HG03439 (cell line): ENCODE data around the gene ACER3.
"Not testable (repeated sequence)": the region's sequence is repeated elsewhere in the genome, so short reads cannot be mapped to it uniquely, and the experiment has no call there.

Experiments used
- ATAC-seq: cut with Tn5 transposase; IDR thresholded peaks from one replicate; pipeline ENCODE4 v1.9.1; 2021; ENCODE audit warnings: mild to moderate bottlenecking, moderate library complexity; ENCODE audit not compliant: unreplicated experiment

ACER3 gene

GRCh38 chr11:76984743-76985142, 124.0 kb downstream of the ACER3 start:
- ATAC-seq: no peak

- ATAC-seq: no peak
These were observed 126.5 kb downstream of the ACER3 start for GRCh38 chr11:76987203-76987602.

GRCh38 chr11:76990628-76991027, 129.9 kb downstream of the ACER3 start:
- no peak for ATAC-seq

- no peak for ATAC-seq
These were observed 134.4 kb downstream of the ACER3 start for GRCh38 chr11:76995081-76995576.

GRCh38 chr11:76997512-76997911, 136.8 kb downstream of the ACER3 start:
- no peak for ATAC-seq

GRCh38 chr11:76999597-76999996, 138.9 kb downstream of the ACER3 start:
- no peak for ATAC-seq

GRCh38 chr11:77001613-77002012, 140.9 kb downstream of the ACER3 start:
- no peak for ATAC-seq

GRCh38 chr11:77002776-77003175, 142.1 kb downstream of the ACER3 start:
- ATAC-seq: no peak

GRCh38 chr11:77003963-77004362, 143.2 kb downstream of the ACER3 start:
- ATAC-seq: no peak

- no peak for ATAC-seq
These were observed 148.9 kb downstream of the ACER3 start for GRCh38 chr11:77009533-77010160.

GRCh38 chr11:77014669-77015068, 154.0 kb downstream of the ACER3 start:
- no peak for ATAC-seq

GRCh38 chr11:77018396-77018924, 157.7 kb downstream of the ACER3 start:
- ATAC-seq: not testable (repeated sequence)

- ATAC-seq: no peak
These were observed 159.4 kb downstream of the ACER3 start for GRCh38 chr11:77019976-77020595.

- ATAC-seq: no peak
These were observed 160.0 kb downstream of the ACER3 start for GRCh38 chr11:77020734-77021133.

GRCh38 chr11:77024745-77025144, 164.0 kb downstream of the ACER3 start:
- ATAC-seq: no peak

GRCh38 chr11:77026221-77026620, 165.5 kb downstream of the ACER3 start:
- no peak for ATAC-seq

- ATAC-seq: no peak
These were observed 166.0 kb downstream of the ACER3 start for GRCh38 chr11:77026743-77027142.

- no peak for ATAC-seq
These were observed 166.6 kb downstream of the ACER3 start for GRCh38 chr11:77027275-77027674.

- ATAC-seq: no peak
These were observed 169.1 kb downstream of the ACER3 start for GRCh38 chr11:77029829-77030228.

- no peak for ATAC-seq
These were observed 170.2 kb downstream of the ACER3 start for GRCh38 chr11:77030834-77031414.

- ATAC-seq: no peak
These were observed 170.9 kb downstream of the ACER3 start for GRCh38 chr11:77031599-77031998.

- no peak for ATAC-seq
These were observed 174.3 kb downstream of the ACER3 start for GRCh38 chr11:77035039-77035438.
